Hepatocyte (in vitro differentiated cells): Measurements from ENCODE around the gene STAB2.

Experiments
- EZH2 ChIP-seq: fragments of 200-600 bp; sonication (generic); IDR thresholded peaks from 2 replicates; pipeline ENCODE4 v1.6.1; 2016; ENCODE audit warnings: antibody characterized with exemption, mild to moderate bottlenecking, borderline replicate concordance
- TF ChIP-seq, protein P1 (sequence below): fragments of 200-600 bp; sonication (generic); IDR thresholded peaks from 2 replicates; pipeline ENCODE4 v1.5.1; 2016; ENCODE audit warnings: antibody characterized with exemption, mild to moderate bottlenecking; ENCODE audit not compliant: poor library complexity

DNA sequence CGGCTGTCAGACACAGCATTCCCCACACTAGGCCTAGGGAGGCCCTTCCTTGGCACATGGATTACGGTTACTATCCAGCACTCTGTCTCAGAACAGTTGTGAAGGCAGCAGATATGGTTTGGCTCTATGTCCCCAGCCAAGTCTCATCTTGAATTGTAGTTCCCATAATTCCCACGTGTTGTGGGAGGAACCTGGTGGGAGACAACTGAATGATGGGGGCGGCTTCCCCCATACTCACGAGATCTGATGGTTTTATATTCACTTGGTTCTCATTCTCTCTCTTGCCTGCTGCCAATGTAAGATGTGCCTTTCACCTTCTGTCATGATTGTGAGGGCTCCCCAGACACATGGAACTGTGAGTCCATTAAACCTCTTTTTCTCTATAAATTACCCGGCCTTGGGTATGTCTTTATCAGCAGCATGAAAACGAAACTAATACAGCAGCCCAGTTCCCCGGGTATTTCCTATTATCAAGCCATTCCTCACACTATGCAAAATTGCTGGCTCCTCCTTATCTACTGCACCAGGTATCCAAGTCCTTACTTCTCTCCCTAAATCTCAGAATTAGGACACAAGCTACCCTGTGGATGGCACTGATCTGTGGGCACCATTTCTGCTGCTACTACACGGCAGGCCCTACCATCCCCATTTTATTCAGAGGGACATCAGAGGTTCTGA lies 220.6 kb downstream of the STAB2 start:
- no peak for TF ChIP-seq EZH2
- TF ChIP-seq, protein P1, sequence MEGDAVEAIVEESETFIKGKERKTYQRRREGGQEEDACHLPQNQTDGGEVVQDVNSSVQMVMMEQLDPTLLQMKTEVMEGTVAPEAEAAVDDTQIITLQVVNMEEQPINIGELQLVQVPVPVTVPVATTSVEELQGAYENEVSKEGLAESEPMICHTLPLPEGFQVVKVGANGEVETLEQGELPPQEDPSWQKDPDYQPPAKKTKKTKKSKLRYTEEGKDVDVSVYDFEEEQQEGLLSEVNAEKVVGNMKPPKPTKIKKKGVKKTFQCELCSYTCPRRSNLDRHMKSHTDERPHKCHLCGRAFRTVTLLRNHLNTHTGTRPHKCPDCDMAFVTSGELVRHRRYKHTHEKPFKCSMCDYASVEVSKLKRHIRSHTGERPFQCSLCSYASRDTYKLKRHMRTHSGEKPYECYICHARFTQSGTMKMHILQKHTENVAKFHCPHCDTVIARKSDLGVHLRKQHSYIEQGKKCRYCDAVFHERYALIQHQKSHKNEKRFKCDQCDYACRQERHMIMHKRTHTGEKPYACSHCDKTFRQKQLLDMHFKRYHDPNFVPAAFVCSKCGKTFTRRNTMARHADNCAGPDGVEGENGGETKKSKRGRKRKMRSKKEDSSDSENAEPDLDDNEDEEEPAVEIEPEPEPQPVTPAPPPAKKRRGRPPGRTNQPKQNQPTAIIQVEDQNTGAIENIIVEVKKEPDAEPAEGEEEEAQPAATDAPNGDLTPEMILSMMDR: no peak
